Measurements from ENCODE around the gene DPP10.

GRCh38 chr2:115129536-115129935 lies 687.1 kb downstream of the DPP10 start:
- TF ChIP-seq POLR2A (IDR thresholded peaks at IDR 0.05) (no peak), CTCF (IDR thresholded peaks at IDR 0.05 in 8 of 11, conservative IDR thresholded peaks at IDR 0.05 in 3 of 11) (no peak)
